Stimulated activated CD8-positive, alpha-beta memory T cell treated with anti-CD3 and anti-CD28 coated beads, Interleukin-2, amount 100 ng/mL, for 1 hour (primary cell): Measurements from ENCODE around the gene SLC22A31.

Source experiments
- DNase-seq, 2 donors: peaks; one replicate each; pipeline ENCODE4 v3.0.0-alpha.2; 2020; ENCODE audit warnings: low read depth in 2 of 2

Gene SLC22A31

GRCh38 chr16:89164847-89165680, 35.3 kb downstream of the SLC22A31 start:
- DNase-seq: no peak

- no peak for DNase-seq
Measured at GRCh38 chr16:89164436-89164835, 35.9 kb downstream of the SLC22A31 start.

GRCh38 chr16:89163297-89163696, 37.0 kb downstream of the SLC22A31 start:
- DNase-seq: no peak

- DNase-seq: no peak
Measured at GRCh38 chr16:89161763-89162713, 38.3 kb downstream of the SLC22A31 start.

GRCh38 chr16:89160977-89161701, 39.2 kb downstream of the SLC22A31 start:
- no peak for DNase-seq

- DNase-seq: no peak
Measured at GRCh38 chr16:89159850-89160354, 40.4 kb downstream of the SLC22A31 start.

GRCh38 chr16:89159066-89159849, 41.1 kb downstream of the SLC22A31 start:
- no peak for DNase-seq

- no peak for DNase-seq
Measured at GRCh38 chr16:89157778-89158177, 42.6 kb downstream of the SLC22A31 start.

- no peak for DNase-seq
Measured at GRCh38 chr16:89156740-89157645, 43.3 kb downstream of the SLC22A31 start.

- DNase-seq: no peak
Measured at GRCh38 chr16:89155851-89156739, 44.2 kb downstream of the SLC22A31 start.

GRCh38 chr16:89155184-89155679, 45.1 kb downstream of the SLC22A31 start:
- no peak for DNase-seq

- DNase-seq: no peak
Measured at GRCh38 chr16:89154390-89155183, 45.8 kb downstream of the SLC22A31 start.

- no peak for DNase-seq
Measured at GRCh38 chr16:89153848-89154271, 46.5 kb downstream of the SLC22A31 start.

GRCh38 chr16:89152831-89153700, 47.3 kb downstream of the SLC22A31 start:
- no peak for DNase-seq

- no peak for DNase-seq
Measured at GRCh38 chr16:89150981-89151380, 49.4 kb downstream of the SLC22A31 start.

GRCh38 chr16:89150090-89150835, 50.1 kb downstream of the SLC22A31 start:
- no peak for DNase-seq
